Activated B cell treated with CpG ODN at 0.5 μM for 24 hours (primary cell): ENCODE results near the gene BABAM2. TPM values are rescaled to one million over a fixed set of nuclear protein-coding genes. Genes with fewer than 3 reads are reported as not detected.

ENCODE experiments used
- ATAC-seq: fragments of 200-7000 bp; cut with Tn5 transposase; one replicate; pipeline ENCODE4 v1.10.0; 2021; ENCODE audit warnings: low read depth, mild to moderate bottlenecking, moderate library complexity
- CTCF ChIA-PET: fragments of 350-600 bp; sonication (Branson Sonifier 250); formaldehyde crosslinking; loops from one replicate; lab custom pipeline; 2021; ENCODE audit warnings: antibody characterized with exemption; lab: Charles Lee
- POLR2A ChIA-PET: fragments of 350-600 bp; sonication (Branson Sonifier 250); formaldehyde crosslinking; loops from one replicate; lab custom pipeline; 2021; ENCODE audit warnings: antibody characterized with exemption; lab: Charles Lee
- DNase-seq: peaks from one replicate; pipeline ENCODE4 v3.0.0; 2022
- H3K27ac Mint-ChIP-seq: one replicate; pipeline ENCODE4 v1.8.0; 2020; ENCODE audit warnings: mixed read lengths
- H3K27me3 Mint-ChIP-seq: one replicate; pipeline ENCODE4 v1.8.0; 2021; ENCODE audit warnings: mixed read lengths
- H3K36me3 Mint-ChIP-seq: one replicate; pipeline ENCODE4 v1.8.0; 2021; ENCODE audit warnings: low read depth, mixed read lengths
- H3K4me1 Mint-ChIP-seq: one replicate; pipeline ENCODE4 v1.8.0; 2021; ENCODE audit warnings: mixed read lengths
- H3K4me3 Mint-ChIP-seq: one replicate; pipeline ENCODE4 v1.8.0; 2020; ENCODE audit warnings: mild to moderate bottlenecking, mixed read lengths
- H3K9me3 Mint-ChIP-seq: one replicate; pipeline ENCODE4 v1.8.0; 2020; ENCODE audit warnings: mixed read lengths
- CTCF ChIP-seq: fragments of 200-600 bp; IDR thresholded peaks from one replicate; pipeline ENCODE4 v1.8.0; 2022; ENCODE audit warnings: antibody characterized with exemption, mild to moderate bottlenecking
- intact Hi-C: fragments of 100-400 bp; cut with micrococcal nuclease; formaldehyde crosslinking; loops from one replicate; pipeline ENCODE4 v1.15.1; 2024
- total RNA-seq: library from RNA; stranded (reverse); gene quantifications from 2 replicates; pipeline ENCODE4 v1.2.3, GENCODE V29; 2022

BABAM2 gene
- total RNA-seq, 1 donor from 2014 or later: 55.6 TPM

- DNase-seq: no peak
- Mint-ChIP-seq H3K27ac (no peak overlapping the region), H3K36me3 (peaks cover 52% of the 10 kb centered on the region), H3K9me3 (peaks cover 15% of the 10 kb centered on the region), H3K27me3 (no peaks in the 10 kb centered on the region), H3K4me1 (no peaks in the 10 kb centered on the region), H3K4me3 (no peak overlapping the region)
- CTCF ChIA-PET: no interaction called here
- intact Hi-C loops: no loop called here
- POLR2A ChIA-PET: no interaction called here
- ATAC-seq: no peak
- no peak for TF ChIP-seq CTCF
Observed at GRCh38 chr2:28153851-28154250, 263.3 kb downstream of the BABAM2 start.

- no peak for TF ChIP-seq CTCF
- peaks cover 53% of the 10 kb centered on the region for H3K36me3 Mint-ChIP-seq
- no peak for ATAC-seq
- ChIA-PET POLR2A (no interaction called here), CTCF (no interaction called here)
- H3K27ac Mint-ChIP-seq: no peak overlapping the region
- H3K4me3 Mint-ChIP-seq: no peak overlapping the region
- intact Hi-C loops: no loop called here
- no peaks in the 10 kb centered on the region for H3K4me1 Mint-ChIP-seq
- no peaks in the 10 kb centered on the region for H3K27me3 Mint-ChIP-seq
- peaks cover 15% of the 10 kb centered on the region for H3K9me3 Mint-ChIP-seq
- DNase-seq: no peak
Observed at GRCh38 chr2:28155086-28155485, 264.6 kb downstream of the BABAM2 start.

GRCh38 chr2:28155627-28156026 is 265.1 kb downstream of the BABAM2 start:
- ATAC-seq (no peak), DNase-seq (no peak)
- no peaks in the 10 kb centered on the region for H3K4me1 Mint-ChIP-seq
- no peak overlapping the region for H3K27ac Mint-ChIP-seq
- ChIA-PET CTCF (no interaction called here), POLR2A (no interaction called here)
- peaks cover 50% of the 10 kb centered on the region for H3K36me3 Mint-ChIP-seq
- TF ChIP-seq CTCF: no peak
- intact Hi-C loops: no loop called here
- no peak overlapping the region for H3K4me3 Mint-ChIP-seq
- H3K9me3 Mint-ChIP-seq: peaks cover 15% of the 10 kb centered on the region
- no peaks in the 10 kb centered on the region for H3K27me3 Mint-ChIP-seq

- H3K27ac Mint-ChIP-seq: no peak overlapping the region
- intact Hi-C loops: no loop called here
- ChIA-PET CTCF (no interaction called here), POLR2A (no interaction called here)
- peaks cover 33% of the 10 kb centered on the region for H3K36me3 Mint-ChIP-seq
- no peak for TF ChIP-seq CTCF
- H3K27me3 Mint-ChIP-seq: no peaks in the 10 kb centered on the region
- DNase-seq (no peak), ATAC-seq (no peak)
- H3K4me3 Mint-ChIP-seq: no peak overlapping the region
- peaks cover 15% of the 10 kb centered on the region for H3K9me3 Mint-ChIP-seq
- H3K4me1 Mint-ChIP-seq: no peaks in the 10 kb centered on the region
Observed at GRCh38 chr2:28158791-28159190, 268.3 kb downstream of the BABAM2 start.

- H3K4me3 Mint-ChIP-seq: no peak overlapping the region
- peaks cover 1% of the 10 kb centered on the region for H3K9me3 Mint-ChIP-seq
- no peak for TF ChIP-seq CTCF
- H3K4me1 Mint-ChIP-seq: no peaks in the 10 kb centered on the region
- intact Hi-C loops: no loop called here
- ATAC-seq (no peak), DNase-seq (no peak)
- POLR2A ChIA-PET: no interaction called here
- H3K36me3 Mint-ChIP-seq: peaks cover 26% of the 10 kb centered on the region
- H3K27ac Mint-ChIP-seq: no peak overlapping the region
- H3K27me3 Mint-ChIP-seq: no peaks in the 10 kb centered on the region
- CTCF ChIA-PET: no interaction called here
Observed at GRCh38 chr2:28160986-28161425, 270.5 kb downstream of the BABAM2 start.
